Stimulated activated CD4-positive, alpha-beta T cell treated with anti-CD3 and anti-CD28 coated beads, Interleukin-1b, Interleukin-23, amount 100 ng/mL, for 24 hours (primary cell): ENCODE measurements around the gene TK1.
"Not testable (repeated sequence)": the region's sequence is repeated elsewhere in the genome, so short reads cannot be mapped to it uniquely, and the experiment has no call there.

ENCODE experiments used
- DNase-seq, 4 experiments: peaks; one replicate each; pipeline ENCODE4 v3.0.0-alpha.2; 2020; ENCODE audit warnings: low read depth in 4 of 4, low spot score in 1 of 4

Gene TK1

DNA sequence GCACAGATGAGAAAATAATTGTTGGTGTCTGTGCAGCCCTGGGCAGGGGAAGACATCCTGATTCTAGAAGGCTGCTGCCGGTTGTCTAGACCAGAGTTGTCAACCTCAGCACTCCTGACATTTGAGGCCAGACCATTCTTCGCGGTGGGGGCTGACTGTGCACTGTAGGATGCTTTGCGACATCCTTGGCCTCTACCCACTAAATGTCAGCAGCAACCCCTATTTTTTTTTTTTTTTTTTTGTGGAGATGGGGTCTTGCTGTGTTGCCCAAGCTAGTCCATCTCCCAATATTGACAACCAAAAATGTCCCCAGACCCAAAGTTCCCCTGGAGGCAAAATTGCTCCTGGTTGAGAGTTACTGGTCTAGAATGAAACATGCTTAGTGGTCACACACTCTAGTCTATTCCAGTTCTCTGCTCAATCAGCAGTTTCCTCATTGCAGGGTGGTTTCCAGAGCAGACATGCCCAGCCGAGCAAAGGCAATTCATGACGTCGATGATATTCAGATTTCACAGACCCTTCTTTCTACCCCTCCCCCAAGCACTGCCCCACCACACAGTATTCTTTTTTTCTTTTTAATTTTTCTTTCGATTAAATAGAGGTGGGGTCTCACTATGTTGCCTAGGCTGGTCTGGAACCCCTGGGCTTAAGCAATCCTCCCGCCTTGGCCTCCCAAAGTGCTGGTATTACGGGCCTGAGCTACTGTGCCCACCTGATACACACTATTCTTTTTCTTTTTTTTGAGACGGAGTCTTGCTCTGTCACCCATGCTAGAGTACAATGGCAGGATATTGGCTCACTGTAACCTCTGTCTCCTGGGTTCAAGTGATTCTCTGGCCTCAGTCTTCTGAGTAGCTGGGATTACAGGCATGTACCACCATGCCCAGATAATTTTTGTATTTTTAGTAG is 31.7 kb downstream of the TK1 start:
- DNase-seq, result no peak

- no peak for DNase-seq
These were observed 35.3 kb downstream of the TK1 start for GRCh38 chr17:78151514-78152008.

GRCh38 chr17:78148286-78149016 is 38.4 kb downstream of the TK1 start:
- no peak for DNase-seq

- DNase-seq, result no peak
These were observed 39.4 kb downstream of the TK1 start for GRCh38 chr17:78147315-78147998.

GRCh38 chr17:78146881-78147280 is 40.0 kb downstream of the TK1 start:
- no peak for DNase-seq

- DNase-seq, result no peak
These were observed 40.4 kb downstream of the TK1 start for GRCh38 chr17:78146471-78146869.

GRCh38 chr17:78144736-78145641 is 41.9 kb downstream of the TK1 start:
- DNase-seq, result no peak

- DNase-seq, result no peak
These were observed 42.6 kb downstream of the TK1 start for GRCh38 chr17:78144147-78144719.

GRCh38 chr17:78143214-78144146 is 43.4 kb downstream of the TK1 start:
- DNase-seq, result no peak

DNA sequence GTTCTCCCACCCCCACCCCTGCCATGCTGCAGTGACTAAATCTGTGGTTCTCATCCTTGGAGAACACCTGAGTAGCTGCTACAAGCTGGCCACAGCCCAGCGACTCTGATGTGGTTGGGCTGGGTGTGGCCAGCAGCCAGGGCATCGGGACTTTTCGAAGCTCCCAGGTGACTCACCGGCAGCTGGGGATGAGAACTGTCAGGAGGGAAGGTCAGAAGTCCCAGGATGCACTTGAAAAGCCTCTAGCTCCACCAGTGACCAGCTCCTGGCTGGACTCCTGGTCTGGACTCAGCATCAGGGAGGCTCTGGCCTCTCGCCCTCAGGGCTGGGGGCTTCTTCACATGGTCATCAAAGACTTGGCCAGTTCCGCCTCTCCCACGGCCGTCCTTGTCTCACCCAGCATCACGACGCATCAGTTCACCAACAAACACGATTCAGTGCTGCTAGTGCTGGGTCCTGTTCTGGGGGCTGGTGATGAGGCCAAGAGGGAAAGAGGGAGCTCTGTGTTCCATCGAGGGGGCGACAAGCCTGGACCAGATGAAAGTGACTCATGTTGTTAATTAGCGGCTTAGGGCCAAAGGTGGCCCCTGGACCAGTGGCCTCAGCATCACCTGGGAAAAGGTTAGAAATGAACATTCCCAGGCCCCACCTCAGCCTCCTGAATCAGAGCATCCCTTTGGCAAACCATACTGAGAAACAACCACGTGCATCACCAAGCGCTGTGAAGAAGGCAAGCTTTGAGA is 44.6 kb downstream of the TK1 start:
- DNase-seq, result no peak

GRCh38 chr17:78141437-78142118 is 45.3 kb downstream of the TK1 start:
- no peak for DNase-seq

GRCh38 chr17:78140169-78141051 is 46.4 kb downstream of the TK1 start:
- DNase-seq, result peak; percentile 73 to 97 (median 82)

DNA sequence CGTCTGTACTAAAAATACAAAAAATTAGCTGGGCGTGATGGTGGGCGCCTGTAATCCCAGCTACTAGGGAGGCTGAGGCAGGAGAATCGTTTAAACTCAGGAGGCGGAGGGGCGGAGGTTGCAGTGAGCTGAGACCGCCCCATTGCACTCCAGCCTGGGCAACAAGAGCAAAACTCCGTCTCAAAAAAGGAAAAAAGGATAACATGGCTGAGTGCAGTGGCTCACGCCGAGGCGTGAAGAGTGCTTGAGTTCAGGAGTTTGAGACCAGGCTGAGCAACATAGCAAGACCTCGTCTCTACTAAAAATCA is 47.0 kb downstream of the TK1 start:
- not testable (repeated sequence) for DNase-seq

DNA sequence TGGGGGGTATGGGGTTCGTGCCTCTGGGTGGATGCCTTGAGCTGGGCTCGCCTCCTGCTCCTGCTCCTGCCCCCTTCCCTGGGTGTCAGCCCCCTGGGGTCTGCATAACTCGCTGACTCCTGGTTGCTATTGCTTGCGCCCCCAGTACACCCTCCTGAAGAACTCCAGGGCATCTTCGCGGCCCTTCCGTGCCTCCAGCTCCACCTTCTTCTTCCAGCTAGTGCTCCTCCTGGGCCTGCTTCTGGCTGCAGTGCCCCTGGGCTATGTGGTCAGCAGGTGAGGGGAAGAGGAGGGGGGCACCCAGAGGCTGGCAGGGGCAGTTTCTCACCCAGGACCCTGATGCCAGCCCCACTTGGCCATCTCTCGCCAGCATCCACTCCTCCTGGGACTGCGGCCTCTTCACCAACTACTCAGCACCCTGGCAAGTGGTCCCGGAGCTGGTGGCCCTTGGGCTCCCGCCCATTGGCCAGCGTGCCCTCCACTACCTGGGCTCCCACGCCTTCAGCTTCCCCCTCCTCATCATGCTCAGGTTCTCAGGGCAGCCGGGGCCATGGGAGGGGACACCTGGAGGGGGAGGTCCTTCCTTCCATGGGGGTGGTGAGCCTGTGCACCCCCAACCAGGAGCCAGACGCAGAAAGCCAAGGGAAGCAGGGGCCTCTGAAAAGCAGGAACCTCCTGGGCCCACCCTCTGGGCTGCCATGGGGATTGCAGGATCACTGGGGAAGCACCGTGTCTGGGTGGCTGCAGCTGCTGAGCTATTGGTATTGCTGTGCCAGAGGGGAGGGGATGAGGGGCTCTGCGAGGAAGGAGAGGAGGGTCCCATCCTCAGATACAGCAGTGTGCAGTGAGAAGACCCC is 48.4 kb downstream of the TK1 start:
- no peak for DNase-seq

DNA sequence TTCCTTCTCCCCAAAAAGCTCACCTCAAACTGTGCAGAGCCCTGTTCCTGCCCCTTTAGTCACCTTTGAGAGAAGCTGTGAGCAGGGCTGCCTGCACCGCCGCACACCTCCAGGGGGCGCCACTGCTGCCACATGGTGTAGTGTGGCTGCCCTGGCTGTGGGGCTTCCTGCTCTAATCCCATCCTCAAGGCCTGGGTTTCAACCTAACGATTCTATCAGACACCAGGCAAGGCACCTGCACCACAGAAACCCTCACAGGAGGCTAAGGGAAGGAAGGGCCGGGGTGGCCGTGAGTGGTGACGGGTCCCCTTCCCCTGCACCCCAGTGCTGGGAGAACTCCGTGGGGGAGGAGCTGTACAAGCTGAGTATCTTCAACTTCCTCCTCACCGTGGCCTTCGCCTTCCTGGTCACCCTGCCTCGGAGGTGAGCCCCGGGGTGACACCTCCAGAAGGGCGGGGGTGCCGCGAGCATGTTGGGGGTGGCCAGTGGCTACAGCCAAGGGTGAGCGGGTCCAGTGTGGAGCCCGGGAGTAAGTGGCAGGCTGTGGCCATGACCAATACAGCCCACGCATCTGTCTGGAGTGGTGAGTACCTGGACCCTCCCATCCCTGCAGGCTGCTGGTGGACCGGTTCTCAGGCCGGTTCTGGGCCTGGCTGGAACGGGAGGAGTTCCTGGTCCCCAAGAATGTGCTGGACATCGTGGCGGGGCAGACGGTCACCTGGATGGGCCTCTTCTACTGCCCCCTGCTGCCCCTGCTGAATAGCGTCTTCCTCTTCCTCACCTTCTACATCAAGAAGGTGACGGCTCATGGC is 49.3 kb downstream of the TK1 start:
- no peak for DNase-seq
